Tibial artery (tissue), 4 donors: ENCODE data around the gene GNB4.

ENCODE experiments used
- DNase-seq, 2 donors: peaks; one replicate each; pipeline ENCODE4 v3.0.0-alpha.2; 2019
- H3K27ac ChIP-seq, 2 donors: fragments of 200-600 bp; sonication (generic) in 1 of 2; 1 replicate in 1 of 2; 2 replicates in 1 of 2; pipeline ENCODE4 v1.5.1; 2018 to 2019; ENCODE audit warnings: mild to moderate bottlenecking in 1 of 2
- H3K27me3 ChIP-seq, 2 donors: fragments of 200-600 bp; sonication (generic) in 1 of 2; one replicate each; pipeline versions ENCODE4 v1.5.1 to v1.6.0; 2016 to 2019
- H3K36me3 ChIP-seq, 3 donors: fragments of 200-600 bp; sonication (generic) in 2 of 3; one replicate each; pipeline ENCODE4 v1.5.1; 2016 to 2019; ENCODE audit warnings: mild to moderate bottlenecking in 2 of 3
- H3K4me1 ChIP-seq, 4 donors: fragments of 200-600 bp; sonication (generic) in 2 of 4; 1 replicate in 3 of 4; 2 replicates in 1 of 4; pipeline ENCODE4 v1.5.1; 2016 to 2019
- H3K4me3 ChIP-seq, 2 donors: fragments of 200-600 bp; sonication (generic) in 1 of 2; 1 replicate in 1 of 2; 2 replicates in 1 of 2; pipeline ENCODE4 v1.5.1; 2018 to 2019; ENCODE audit warnings: mild to moderate bottlenecking in 2 of 2
- H3K9me3 ChIP-seq, 3 donors: fragments of 200-600 bp; sonication (generic) in 1 of 3; one replicate each; pipeline ENCODE4 v1.5.1; 2016 to 2019
- intact Hi-C: fragments of 100-400 bp; cut with DNase I; formaldehyde crosslinking; loops from one replicate; pipeline ENCODE4 v1.15.0; 2023; ENCODE audit warnings: low total_unique reads
- TF ChIP-seq, protein P1 (sequence below), 2 experiments: fragments of 200-600 bp in 1 of 2; fragments of 450-650 bp in 1 of 2; IDR thresholded peaks; one replicate each; pipeline ENCODE4 v1.5.1; 2017 to 2019; ENCODE audit warnings: antibody characterized with exemption in 2 of 2, mild to moderate bottlenecking in 1 of 2, moderate library complexity in 1 of 2

GNB4 gene

DNA sequence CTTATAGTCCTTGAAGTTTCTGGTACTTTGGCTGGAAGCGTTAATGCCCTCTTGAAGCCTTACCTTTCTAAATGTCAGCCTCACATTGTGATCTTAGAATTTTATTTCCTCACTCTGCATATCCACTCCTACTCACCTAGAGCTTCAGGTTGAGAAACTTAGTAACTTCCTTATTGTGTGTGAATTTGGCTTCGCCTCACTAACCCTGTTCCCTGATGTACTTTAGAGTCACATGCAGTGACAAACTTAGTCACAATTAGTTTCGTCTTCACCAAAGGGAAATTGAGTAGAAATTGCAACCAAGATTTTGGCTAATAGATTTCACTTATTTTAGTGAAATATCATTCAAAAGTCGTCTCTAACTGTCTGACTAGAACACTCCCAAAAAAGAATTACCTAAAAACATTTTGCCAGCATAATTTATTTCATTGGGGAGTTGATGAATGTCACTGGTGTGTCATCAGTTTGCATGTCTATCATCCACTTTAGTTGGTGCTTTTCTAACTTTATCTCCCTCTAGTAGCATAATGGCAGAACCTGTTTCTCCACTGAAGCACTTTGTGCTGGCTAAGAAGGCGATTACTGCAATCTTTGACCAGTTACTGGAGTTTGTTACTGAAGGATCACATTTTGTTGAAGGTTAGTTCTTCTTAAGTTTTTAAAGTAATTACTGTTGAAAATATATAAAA, 102.8 kb downstream of the GNB4 start:
- H3K36me3 ChIP-seq: peaks cover 14 to 25% (median 22%) of the 10 kb centered on the region in 3 donors
- intact Hi-C loops: loop anchor here (10.0 kb wide), 1 partner anchor 216 kb away; the partner anchor contains the start of gene ACTL6A
- peaks cover 0 to 26% (median 12%) of the 10 kb centered on the region in 4 donors for H3K4me1 ChIP-seq
- H3K9me3 ChIP-seq: no peaks in the 10 kb centered on the region
- H3K27ac ChIP-seq: peak overlapping the region; percentile 78 to 92
- H3K4me3 ChIP-seq: peak overlapping the region; percentile 66 to 69
- TF ChIP-seq, protein P1, sequence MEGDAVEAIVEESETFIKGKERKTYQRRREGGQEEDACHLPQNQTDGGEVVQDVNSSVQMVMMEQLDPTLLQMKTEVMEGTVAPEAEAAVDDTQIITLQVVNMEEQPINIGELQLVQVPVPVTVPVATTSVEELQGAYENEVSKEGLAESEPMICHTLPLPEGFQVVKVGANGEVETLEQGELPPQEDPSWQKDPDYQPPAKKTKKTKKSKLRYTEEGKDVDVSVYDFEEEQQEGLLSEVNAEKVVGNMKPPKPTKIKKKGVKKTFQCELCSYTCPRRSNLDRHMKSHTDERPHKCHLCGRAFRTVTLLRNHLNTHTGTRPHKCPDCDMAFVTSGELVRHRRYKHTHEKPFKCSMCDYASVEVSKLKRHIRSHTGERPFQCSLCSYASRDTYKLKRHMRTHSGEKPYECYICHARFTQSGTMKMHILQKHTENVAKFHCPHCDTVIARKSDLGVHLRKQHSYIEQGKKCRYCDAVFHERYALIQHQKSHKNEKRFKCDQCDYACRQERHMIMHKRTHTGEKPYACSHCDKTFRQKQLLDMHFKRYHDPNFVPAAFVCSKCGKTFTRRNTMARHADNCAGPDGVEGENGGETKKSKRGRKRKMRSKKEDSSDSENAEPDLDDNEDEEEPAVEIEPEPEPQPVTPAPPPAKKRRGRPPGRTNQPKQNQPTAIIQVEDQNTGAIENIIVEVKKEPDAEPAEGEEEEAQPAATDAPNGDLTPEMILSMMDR (IDR thresholded peaks at IDR 0.05): no peak
- DNase-seq: no peak
- H3K27me3 ChIP-seq: no peaks in the 10 kb centered on the region

DNA sequence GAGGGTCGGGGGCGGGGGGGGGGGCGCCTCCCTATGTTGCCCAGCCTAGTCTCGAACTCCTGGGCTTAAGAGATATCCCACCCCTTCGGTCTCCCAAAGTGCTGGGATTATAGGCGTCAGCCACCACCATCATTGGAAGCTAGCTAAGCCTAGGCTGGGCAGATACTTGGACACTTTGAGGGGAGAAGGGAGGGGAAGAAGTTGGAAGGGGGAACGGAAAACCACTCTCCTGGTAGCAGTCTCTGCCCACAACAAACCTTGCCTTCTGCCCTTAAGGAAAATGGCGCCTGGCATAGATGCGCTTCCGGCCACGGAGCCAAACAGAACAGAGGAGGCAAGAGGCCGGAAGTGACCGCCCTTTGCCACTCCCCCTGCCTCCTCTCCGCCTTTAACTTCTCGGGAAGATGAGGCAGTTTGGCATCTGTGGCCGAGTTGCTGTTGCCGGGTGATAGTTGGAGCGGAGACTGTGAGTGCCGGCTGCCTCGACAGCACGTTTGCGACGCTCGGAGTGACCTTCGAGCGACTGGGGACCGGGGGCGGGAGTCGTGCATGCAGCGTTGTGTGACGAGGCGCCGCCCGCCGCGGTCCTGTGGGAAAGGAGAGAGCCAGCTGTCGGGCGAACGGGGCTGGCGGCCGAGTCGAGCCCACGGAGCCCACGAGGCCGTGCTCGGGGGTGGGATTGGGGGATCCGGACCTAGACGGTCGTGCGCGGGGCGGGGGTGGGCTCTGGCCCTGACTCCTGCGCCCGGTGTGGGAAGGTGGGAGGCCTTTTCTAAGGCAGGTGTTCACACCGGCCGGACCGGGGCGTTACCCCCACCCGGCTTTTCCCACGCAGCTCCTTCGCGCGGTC, 103.7 kb downstream of the GNB4 start, which contains the start of gene MFN1:
MFN1 (plus strand) TSS at position 365 of the 850 bp plus-strand sequence. CDS start 1,143 bp downstream, outside the sequence.
- DNase-seq: peak; percentile 97 to 98

More for the DNA sequence above, 103.7 kb downstream of the GNB4 start, which contains the start of gene MFN1:
- H3K27ac ChIP-seq: peak within 1 kb of the TSS; percentile 78 to 92
- H3K27me3 ChIP-seq: no peaks in the 10 kb centered on the region
- H3K9me3 ChIP-seq: no peaks in the 10 kb centered on the region
- H3K4me3 ChIP-seq: peak within 1 kb of the TSS; percentile 66 to 69
- H3K36me3 ChIP-seq: peaks cover 6 to 18% (median 14%) of the 10 kb centered on the region in 3 donors
- TF ChIP-seq, protein P1 (IDR thresholded peaks at IDR 0.05): no peak
- peaks cover 0 to 26% (median 12%) of the 10 kb centered on the region in 4 donors for H3K4me1 ChIP-seq
- intact Hi-C loops: loop anchor here (10.0 kb wide), 1 partner anchor 217 kb away; the partner anchor contains the start of gene ACTL6A
